ENCODE data around the gene USP38. TPM values are rescaled to one million over a fixed set of nuclear protein-coding genes. Genes with fewer than 3 reads are reported as not detected.

Gene USP38
- total and polyA plus RNA-seq, 7 experiments from 2014 or later, result 17.7 to 28.8 (median 24.3) TPM

GRCh38 chr4:143246977-143247376 lies 62.3 kb downstream of the USP38 start:
- ChIA-PET POLR2A (no interaction called here), CTCF (no interaction called here)
- H3K9me3 ChIP-seq (ENCODE audit: control insufficient read depth in 2 of 3, low read length in 3 of 3), result peaks cover 0 to 5% (median 0%) of the 10 kb centered on the region in 3 experiments
- Mint-ChIP-seq H3K27ac (no peak overlapping the region), H3K4me3 (no peak overlapping the region), H3K4me1 (no peaks in the 10 kb centered on the region), H3K27me3 (peaks cover 0 to 9% (median under 1%) of the 10 kb centered on the region in 5 donors), H3K36me3 (no peaks in the 10 kb centered on the region), H3K9me3 (peaks cover 0 to 13% (median 3%) of the 10 kb centered on the region in 11 donors)
- no peaks in the 10 kb centered on the region for H3K4me1 ChIP-seq (ENCODE audit: control insufficient read depth in 2 of 2, insufficient read depth in 2 of 2, low read length in 2 of 2)
- intact Hi-C loops (cut with micrococcal nuclease), result no loop called here
- no peak overlapping the region for H3K27ac ChIP-seq (ENCODE audit: low read depth, low read length)
- no peaks in the 10 kb centered on the region for H3K27me3 ChIP-seq (ENCODE audit: control insufficient read depth in 2 of 2, insufficient read depth in 2 of 2, low read length in 2 of 2)
- ATAC-seq (no peak), DNase-seq (no peak)
- H3K4me3 ChIP-seq (ENCODE audit: low read length), result no peak overlapping the region
- no peaks in the 10 kb centered on the region for H3K36me3 ChIP-seq (ENCODE audit: control insufficient read depth in 2 of 3, insufficient read depth in 3 of 3, low read length in 3 of 3)

GRCh38 chr4:143247866-143248265 lies 63.1 kb downstream of the USP38 start:
- H3K27me3 ChIP-seq (ENCODE audit: control insufficient read depth in 2 of 2, insufficient read depth in 2 of 2, low read length in 2 of 2), result no peaks in the 10 kb centered on the region
- no peak overlapping the region for H3K27ac ChIP-seq (ENCODE audit: low read depth, low read length)
- ChIA-PET CTCF (no interaction called here), POLR2A (no interaction called here)
- Mint-ChIP-seq H3K27ac (no peak overlapping the region), H3K9me3 (peaks cover 0 to 5% (median 0%) of the 10 kb centered on the region in 11 donors), H3K4me3 (no peak overlapping the region), H3K27me3 (peaks cover 0 to 9% (median 4%) of the 10 kb centered on the region in 5 donors), H3K36me3 (no peaks in the 10 kb centered on the region), H3K4me1 (no peaks in the 10 kb centered on the region)
- intact Hi-C loops (cut with micrococcal nuclease), result no loop called here
- H3K36me3 ChIP-seq (ENCODE audit: control insufficient read depth in 2 of 3, insufficient read depth in 3 of 3, low read length in 3 of 3), result no peaks in the 10 kb centered on the region
- ATAC-seq, result no peak
- no peak for DNase-seq
- no peaks in the 10 kb centered on the region for H3K4me1 ChIP-seq (ENCODE audit: control insufficient read depth in 2 of 2, insufficient read depth in 2 of 2, low read length in 2 of 2)
- no peak overlapping the region for H3K4me3 ChIP-seq (ENCODE audit: low read length)
- no peaks in the 10 kb centered on the region for H3K9me3 ChIP-seq (ENCODE audit: control insufficient read depth in 2 of 3, low read length in 3 of 3)

GRCh38 chr4:143248827-143249226 lies 64.1 kb downstream of the USP38 start:
- CTCF ChIA-PET, result no interaction called here
- no peaks in the 10 kb centered on the region for H3K9me3 Mint-ChIP-seq
- POLR2A ChIA-PET, result no interaction called here
- Histone ChIP-seq H3K27me3 (ENCODE audit: control insufficient read depth in 2 of 2, insufficient read depth in 2 of 2, low read length in 2 of 2) (no peaks in the 10 kb centered on the region), H3K4me1 (ENCODE audit: control insufficient read depth in 2 of 2, insufficient read depth in 2 of 2, low read length in 2 of 2) (no peaks in the 10 kb centered on the region), H3K4me3 (ENCODE audit: low read length) (no peak overlapping the region), H3K27ac (ENCODE audit: low read depth, low read length) (no peak overlapping the region), H3K9me3 (ENCODE audit: control insufficient read depth in 2 of 3, low read length in 3 of 3) (no peaks in the 10 kb centered on the region), H3K36me3 (ENCODE audit: control insufficient read depth in 2 of 3, insufficient read depth in 3 of 3, low read length in 3 of 3) (no peaks in the 10 kb centered on the region)
- ATAC-seq, result no peak
- intact Hi-C loops (cut with micrococcal nuclease), result no loop called here
- DNase-seq, result no peak
- H3K27ac Mint-ChIP-seq, result no peak overlapping the region
- peaks cover 0 to 9% (median 4%) of the 10 kb centered on the region in 5 donors for H3K27me3 Mint-ChIP-seq
- no peaks in the 10 kb centered on the region for H3K36me3 Mint-ChIP-seq
- no peak overlapping the region for H3K4me3 Mint-ChIP-seq
- no peaks in the 10 kb centered on the region for H3K4me1 Mint-ChIP-seq

- ATAC-seq (no peak), DNase-seq (no peak)
- H3K9me3 Mint-ChIP-seq, result no peaks in the 10 kb centered on the region
- Histone ChIP-seq H3K4me3 (ENCODE audit: low read length) (no peak overlapping the region), H3K4me1 (ENCODE audit: control insufficient read depth in 2 of 2, insufficient read depth in 2 of 2, low read length in 2 of 2) (no peaks in the 10 kb centered on the region), H3K27me3 (ENCODE audit: control insufficient read depth in 2 of 2, insufficient read depth in 2 of 2, low read length in 2 of 2) (no peaks in the 10 kb centered on the region), H3K27ac (ENCODE audit: low read depth, low read length) (no peak overlapping the region), H3K9me3 (ENCODE audit: control insufficient read depth in 2 of 3, low read length in 3 of 3) (no peaks in the 10 kb centered on the region), H3K36me3 (ENCODE audit: control insufficient read depth in 2 of 3, insufficient read depth in 3 of 3, low read length in 3 of 3) (no peaks in the 10 kb centered on the region)
- no peaks in the 10 kb centered on the region for H3K4me1 Mint-ChIP-seq
- ChIA-PET CTCF (no interaction called here), POLR2A (no interaction called here)
- intact Hi-C loops (cut with micrococcal nuclease), result no loop called here
- peaks cover 0 to 18% (median 4%) of the 10 kb centered on the region in 5 donors for H3K27me3 Mint-ChIP-seq
- no peaks in the 10 kb centered on the region for H3K36me3 Mint-ChIP-seq
- no peak overlapping the region for H3K4me3 Mint-ChIP-seq
- no peak overlapping the region for H3K27ac Mint-ChIP-seq
Measured at GRCh38 chr4:143250617-143251016, 65.9 kb downstream of the USP38 start.

- Mint-ChIP-seq H3K4me1 (no peaks in the 10 kb centered on the region), H3K9me3 (no peaks in the 10 kb centered on the region), H3K27me3 (peaks cover 0 to 17% (median 4%) of the 10 kb centered on the region in 5 donors), H3K36me3 (no peaks in the 10 kb centered on the region), H3K27ac (no peak overlapping the region), H3K4me3 (no peak overlapping the region)
- DNase-seq (no peak), ATAC-seq (no peak)
- ChIA-PET POLR2A (no interaction called here), CTCF (no interaction called here)
- Histone ChIP-seq H3K36me3 (ENCODE audit: control insufficient read depth in 2 of 3, insufficient read depth in 3 of 3, low read length in 3 of 3) (no peaks in the 10 kb centered on the region), H3K9me3 (ENCODE audit: control insufficient read depth in 2 of 3, low read length in 3 of 3) (no peaks in the 10 kb centered on the region), H3K27ac (ENCODE audit: low read depth, low read length) (no peak overlapping the region), H3K27me3 (ENCODE audit: control insufficient read depth in 2 of 2, insufficient read depth in 2 of 2, low read length in 2 of 2) (no peaks in the 10 kb centered on the region), H3K4me3 (ENCODE audit: low read length) (no peak overlapping the region), H3K4me1 (ENCODE audit: control insufficient read depth in 2 of 2, insufficient read depth in 2 of 2, low read length in 2 of 2) (no peaks in the 10 kb centered on the region)
- intact Hi-C loops (cut with micrococcal nuclease), result no loop called here
Measured at GRCh38 chr4:143251348-143251747, 66.6 kb downstream of the USP38 start.

- ChIA-PET POLR2A (no interaction called here), CTCF (no interaction called here)
- Histone ChIP-seq H3K27me3 (ENCODE audit: control insufficient read depth in 2 of 2, insufficient read depth in 2 of 2, low read length in 2 of 2) (no peaks in the 10 kb centered on the region), H3K36me3 (ENCODE audit: control insufficient read depth in 2 of 3, insufficient read depth in 3 of 3, low read length in 3 of 3) (no peaks in the 10 kb centered on the region), H3K4me1 (ENCODE audit: control insufficient read depth in 2 of 2, insufficient read depth in 2 of 2, low read length in 2 of 2) (no peaks in the 10 kb centered on the region), H3K27ac (ENCODE audit: low read depth, low read length) (no peak overlapping the region), H3K9me3 (ENCODE audit: control insufficient read depth in 2 of 3, low read length in 3 of 3) (no peaks in the 10 kb centered on the region), H3K4me3 (ENCODE audit: low read length) (no peak overlapping the region)
- no peak overlapping the region for H3K4me3 Mint-ChIP-seq
- H3K36me3 Mint-ChIP-seq, result no peaks in the 10 kb centered on the region
- intact Hi-C loops (cut with micrococcal nuclease), result no loop called here
- no peaks in the 10 kb centered on the region for H3K9me3 Mint-ChIP-seq
- H3K27me3 Mint-ChIP-seq, result peaks cover 0 to 12% (median 7%) of the 10 kb centered on the region in 5 donors
- H3K27ac Mint-ChIP-seq, result no peak overlapping the region
- no peak for DNase-seq
- ATAC-seq, result no peak
- H3K4me1 Mint-ChIP-seq, result no peaks in the 10 kb centered on the region
Measured at GRCh38 chr4:143251779-143252178, 67.1 kb downstream of the USP38 start.

GRCh38 chr4:143252478-143252877 lies 67.8 kb downstream of the USP38 start:
- no peak for DNase-seq
- CTCF ChIA-PET, result no interaction called here
- no peaks in the 10 kb centered on the region for H3K9me3 ChIP-seq (ENCODE audit: control insufficient read depth in 2 of 3, low read length in 3 of 3)
- no peak overlapping the region for H3K4me3 Mint-ChIP-seq
- intact Hi-C loops (cut with micrococcal nuclease), result no loop called here
- POLR2A ChIA-PET, result no interaction called here
- no peaks in the 10 kb centered on the region for H3K27me3 ChIP-seq (ENCODE audit: control insufficient read depth in 2 of 2, insufficient read depth in 2 of 2, low read length in 2 of 2)
- no peak overlapping the region for H3K4me3 ChIP-seq (ENCODE audit: low read length)
- H3K36me3 ChIP-seq (ENCODE audit: control insufficient read depth in 2 of 3, insufficient read depth in 3 of 3, low read length in 3 of 3), result no peaks in the 10 kb centered on the region
- no peaks in the 10 kb centered on the region for H3K4me1 Mint-ChIP-seq
- H3K27ac Mint-ChIP-seq, result no peak overlapping the region
- H3K27me3 Mint-ChIP-seq, result peaks cover 0 to 15% (median 7%) of the 10 kb centered on the region in 5 donors
- H3K9me3 Mint-ChIP-seq, result no peaks in the 10 kb centered on the region
- no peak overlapping the region for H3K27ac ChIP-seq (ENCODE audit: low read depth, low read length)
- H3K36me3 Mint-ChIP-seq, result no peaks in the 10 kb centered on the region
- no peak for ATAC-seq
- no peaks in the 10 kb centered on the region for H3K4me1 ChIP-seq (ENCODE audit: control insufficient read depth in 2 of 2, insufficient read depth in 2 of 2, low read length in 2 of 2)
